MCF 10A (cell line): ENCODE results near the gene LCN9. TPM values are rescaled to one million over a fixed set of nuclear protein-coding genes. Genes with fewer than 3 reads are reported as not detected.

Source experiments
- BruUV-seq: library from RNA; stranded (reverse); fragments of 400-500 nt; replicated peaks from 2 replicates; lab custom pipeline; 2021; lab: Mats Ljungman, UMichigan
- CTCF ChIA-PET: fragments of 300-600 bp; sonication (Branson Sonifier 250); formaldehyde crosslinking; extraction: SDS; loops from one replicate; lab custom pipeline; 2021; ENCODE audit warnings: antibody characterized with exemption, inconsistent platforms; lab: Yijun Ruan, JAX
- POLR2A ChIA-PET: fragments of 300-600, 350-650 bp; sonication (Branson Sonifier 250); formaldehyde crosslinking; extraction: SDS; loops from one replicate; lab custom pipeline; 2020; ENCODE audit warnings: antibody characterized with exemption, inconsistent platforms; lab: Yijun Ruan, JAX
- DNase-seq: peaks from one replicate; pipeline ENCODE4 v3.0.0-alpha.2; 2018; ENCODE audit not compliant: unreplicated experiment
- H3K27ac Mint-ChIP-seq: one replicate; pipeline ENCODE4 v1.8.0; 2022; ENCODE audit warnings: mild to moderate bottlenecking, low read depth, mixed read lengths; ENCODE audit not compliant: unreplicated experiment
- H3K27me3 Mint-ChIP-seq: one replicate; pipeline ENCODE4 v1.8.0; 2022; ENCODE audit warnings: mixed read lengths; ENCODE audit not compliant: insufficient read depth, unreplicated experiment
- H3K36me3 Mint-ChIP-seq: one replicate; pipeline ENCODE4 v1.8.0; 2022; ENCODE audit warnings: mild to moderate bottlenecking, moderate library complexity, mixed read lengths; ENCODE audit not compliant: insufficient read depth, unreplicated experiment
- H3K4me1 Mint-ChIP-seq: one replicate; pipeline ENCODE4 v1.8.0; 2022; ENCODE audit warnings: mixed read lengths; ENCODE audit not compliant: insufficient read depth, unreplicated experiment
- H3K4me3 Mint-ChIP-seq: one replicate; pipeline ENCODE4 v1.8.0; 2022; ENCODE audit warnings: mild to moderate bottlenecking, moderate library complexity, mixed read lengths; ENCODE audit not compliant: unreplicated experiment
- H3K9me3 Mint-ChIP-seq: one replicate; pipeline ENCODE4 v1.8.0; 2022; ENCODE audit warnings: mixed read lengths; ENCODE audit not compliant: unreplicated experiment
- CTCF ChIP-seq: fragments of 200-600 bp; IDR thresholded peaks from one replicate; pipeline ENCODE4 v1.8.0; 2022; ENCODE audit warnings: antibody characterized with exemption, mild to moderate bottlenecking; ENCODE audit not compliant: unreplicated experiment
- intact Hi-C: fragments of 100-400 bp; cut with micrococcal nuclease; formaldehyde crosslinking; loops from 2 replicates; pipeline ENCODE4 v1.14.1; 2022
- total RNA-seq: library from RNA; stranded (reverse); gene quantifications from 2 replicates; pipeline ENCODE4 v1.2.3, GENCODE V29; 2022

LCN9 gene
- total RNA-seq, 1 experiment from 2014 or later = not detected

- no peak for DNase-seq
- CTCF ChIA-PET = no interaction called here
- peaks cover 7% of the 10 kb centered on the region for H3K9me3 Mint-ChIP-seq
- intact Hi-C loops = no loop called here
- peaks cover 33% of the 10 kb centered on the region for H3K27me3 Mint-ChIP-seq
- H3K27ac Mint-ChIP-seq = no peak overlapping the region
- H3K36me3 Mint-ChIP-seq = no peaks in the 10 kb centered on the region
- TF ChIP-seq CTCF = no peak
- H3K4me1 Mint-ChIP-seq = no peaks in the 10 kb centered on the region
- no TSS peak for BruUV-seq
- POLR2A ChIA-PET = no interaction called here
- no peak overlapping the region for H3K4me3 Mint-ChIP-seq
These were observed 5.7 kb upstream of the LCN9 start for GRCh38 chr9:135657416-135657815.

- Mint-ChIP-seq H3K9me3 (no peaks in the 10 kb centered on the region), H3K27me3 (peaks cover 20% of the 10 kb centered on the region), H3K27ac (no peak overlapping the region), H3K4me3 (no peak overlapping the region), H3K4me1 (no peaks in the 10 kb centered on the region), H3K36me3 (no peaks in the 10 kb centered on the region)
- no peak for DNase-seq
- BruUV-seq = no TSS peak
- CTCF ChIA-PET = no interaction called here
- intact Hi-C loops = no loop called here
- TF ChIP-seq CTCF = no peak
- POLR2A ChIA-PET = no interaction called here
These were observed 3.9 kb upstream of the LCN9 start for GRCh38 chr9:135659252-135659651.

GRCh38 chr9:135660407-135660806 lies 2.7 kb upstream of the LCN9 start:
- Mint-ChIP-seq H3K27ac (no peak overlapping the region), H3K4me1 (no peaks in the 10 kb centered on the region), H3K9me3 (no peaks in the 10 kb centered on the region), H3K4me3 (no peak overlapping the region), H3K27me3 (peaks cover 12% of the 10 kb centered on the region), H3K36me3 (no peaks in the 10 kb centered on the region)
- intact Hi-C loops = no loop called here
- TF ChIP-seq CTCF = no peak
- ChIA-PET CTCF (no interaction called here), POLR2A (no interaction called here)
- DNase-seq = no peak
- BruUV-seq = no TSS peak

GRCh38 chr9:135661816-135662560 lies 1.1 kb upstream of the LCN9 start:
- H3K27ac Mint-ChIP-seq = no peak overlapping the region

More at GRCh38 chr9:135661816-135662560, 1.1 kb upstream of the LCN9 start:
- intact Hi-C loops = no loop called here
- H3K36me3 Mint-ChIP-seq = no peaks in the 10 kb centered on the region
- no peaks in the 10 kb centered on the region for H3K9me3 Mint-ChIP-seq
- ChIA-PET CTCF (no interaction called here), POLR2A (no interaction called here)
- no TSS peak for BruUV-seq
- no peaks in the 10 kb centered on the region for H3K4me1 Mint-ChIP-seq
- peaks cover 19% of the 10 kb centered on the region for H3K27me3 Mint-ChIP-seq
- no peak for TF ChIP-seq CTCF
- no peak for DNase-seq
- no peak overlapping the region for H3K4me3 Mint-ChIP-seq
